Measurements from ENCODE around the gene MGP.

GRCh38 chr12:14901228-14901562 lies 15.5 kb upstream of the MGP start:
- TF ChIP-seq CTCF (IDR thresholded peaks at IDR 0.05) (no peak), POLR2AphosphoS5 (IDR thresholded peaks at IDR 0.05; ENCODE audit: low read depth, low read length) (no peak), REST (IDR thresholded peaks at IDR 0.05; ENCODE audit: insufficient read depth in 1 of 2, low read depth in 2 of 2, low read length in 1 of 2) (no peak), SIN3A (IDR thresholded peaks at IDR 0.05; ENCODE audit: borderline replicate concordance, insufficient read depth, low read depth, low read length) (no peak)

All from Panc1 (cell line).